ENCODE measurements around the gene SCTR. TPM values are rescaled to one million over a fixed set of nuclear protein-coding genes. Genes with fewer than 3 reads are reported as not detected.

The SCTR gene
- total RNA-seq, 1 experiment from 2014 or later, result not detected

DNA sequence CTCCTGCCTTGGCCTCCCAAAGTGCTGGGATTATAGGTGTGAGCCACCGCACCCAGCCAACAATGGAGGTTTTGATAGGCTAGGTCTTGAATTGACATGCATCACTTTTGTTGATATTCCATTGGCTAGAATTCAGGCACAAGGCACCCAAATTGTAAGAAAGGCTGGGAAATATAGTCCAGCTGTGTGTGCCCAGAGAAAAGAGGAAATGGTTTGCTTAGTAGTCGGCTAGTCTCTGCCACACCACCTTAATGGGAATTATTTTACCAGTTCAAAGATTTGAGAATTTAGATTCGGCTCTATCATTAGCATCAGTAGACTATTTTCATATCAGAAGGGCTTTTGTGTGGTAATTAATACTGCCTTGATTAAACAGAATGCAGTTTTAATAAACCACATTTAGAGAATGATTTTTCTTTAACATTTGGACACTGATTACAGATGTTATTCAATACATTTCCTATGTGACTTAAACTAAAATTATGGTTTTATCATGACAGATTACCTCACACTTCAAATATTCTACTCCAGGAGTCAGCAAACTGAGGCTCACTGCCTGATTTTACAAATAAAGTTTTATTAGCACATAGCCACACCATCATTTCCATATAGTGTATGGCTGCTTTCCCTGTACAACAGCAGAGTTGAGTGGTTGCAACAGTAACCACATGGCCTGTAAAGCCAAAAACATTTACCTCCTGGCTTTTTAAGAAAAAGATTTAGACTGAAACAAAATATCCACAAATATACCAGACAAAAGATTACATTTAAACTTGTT lies 130.1 kb downstream of the SCTR start:
- H3K27me3 ChIP-seq (replicated peaks), result 0 out of 2 replicates have a peak, but pooled peaks cover 3% of the 10 kb centered on the region
- no peak for DNase-seq (ENCODE audit: low read depth in 1 of 2, low spot score in 2 of 2)
- no peaks in the 10 kb centered on the region for H3K4me1 ChIP-seq (replicated peaks)
- H3K27ac ChIP-seq, result no peak overlapping the region
- no peaks in the 10 kb centered on the region for H3K9me3 ChIP-seq (replicated peaks)
- H3K36me3 ChIP-seq, result no peaks in the 10 kb centered on the region
- H3K4me3 ChIP-seq, result no peak overlapping the region

Other genes starting within 250 kb of the SCTR start
- 15.8 and 18.3 TPM in 2 replicates for gene C2orf76, start 157.6 kb downstream of the SCTR start, total RNA-seq (2014; rRNA removed; shearing (Covaris generic))
- gene DBI, start 157.5 kb downstream of the SCTR start, total RNA-seq (2014; rRNA removed; shearing (Covaris generic)), result 98.6 and 173 TPM in 2 replicates
- gene TMEM37, start 92.6 kb downstream of the SCTR start, total RNA-seq (2014; rRNA removed; shearing (Covaris generic)), result not detected in 2 replicates
- not detected in 2 replicates for gene CFAP221, start 20.0 kb upstream of the SCTR start, total RNA-seq (2014; rRNA removed; shearing (Covaris generic))
- 4.5 and 10.0 TPM in 2 replicates for gene TMEM177, start 154.7 kb upstream of the SCTR start, total RNA-seq (2014; rRNA removed; shearing (Covaris generic))
- gene PTPN4, start 235.4 kb upstream of the SCTR start, total RNA-seq (2014; rRNA removed; shearing (Covaris generic)), result 8.0 and 10.5 TPM in 2 replicates